GM04504 (cell line): ENCODE measurements around the gene FHL1.
A peak's percentile ranks its signal among the peaks of the same experiment; 100 is the strongest.
"Not testable (repeated sequence)": the region's sequence is repeated elsewhere in the genome, so short reads cannot be mapped to it uniquely, and the experiment has no call there.

Experiments
- DNase-seq: peaks from one replicate; pipeline ENCODE4 v3.0.0-alpha.2; 2012; ENCODE audit warnings: low read depth

Gene FHL1

DNA sequence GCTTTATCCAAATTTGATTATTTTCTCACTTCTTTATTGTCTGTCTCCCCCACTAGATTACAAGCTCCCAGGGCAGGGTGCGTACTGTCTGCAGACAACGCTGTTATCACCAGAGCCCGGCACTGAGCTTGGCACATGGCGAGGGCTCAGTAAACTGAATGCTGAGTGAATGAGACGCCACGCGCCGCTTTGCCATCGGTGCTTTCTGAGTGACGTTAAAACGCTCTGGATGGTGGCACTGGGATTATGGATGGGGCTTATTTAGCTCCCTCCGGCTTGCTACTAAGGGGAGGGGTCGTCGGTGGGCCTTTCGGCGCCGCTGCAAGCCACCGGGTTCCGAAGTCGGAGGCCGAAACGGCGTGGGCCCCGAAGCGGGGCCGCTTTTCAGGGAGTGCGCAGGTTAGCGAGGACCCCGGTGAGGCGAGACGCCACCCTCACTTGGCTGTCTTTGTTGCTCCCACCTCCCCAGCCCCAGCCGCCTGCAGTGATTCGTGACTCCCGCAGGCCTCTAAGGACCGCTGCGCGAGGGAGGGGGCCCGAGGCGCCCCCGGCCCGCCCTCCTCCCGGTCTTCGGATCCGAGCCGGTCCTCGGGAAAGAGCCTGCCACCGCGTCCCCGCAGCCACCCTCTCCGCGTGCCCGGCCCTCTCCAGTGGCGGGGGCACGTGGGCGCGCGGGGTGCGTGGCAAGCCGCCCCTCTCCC is 569 bp upstream of the FHL1 start:
- DNase-seq: no peak

DNA sequence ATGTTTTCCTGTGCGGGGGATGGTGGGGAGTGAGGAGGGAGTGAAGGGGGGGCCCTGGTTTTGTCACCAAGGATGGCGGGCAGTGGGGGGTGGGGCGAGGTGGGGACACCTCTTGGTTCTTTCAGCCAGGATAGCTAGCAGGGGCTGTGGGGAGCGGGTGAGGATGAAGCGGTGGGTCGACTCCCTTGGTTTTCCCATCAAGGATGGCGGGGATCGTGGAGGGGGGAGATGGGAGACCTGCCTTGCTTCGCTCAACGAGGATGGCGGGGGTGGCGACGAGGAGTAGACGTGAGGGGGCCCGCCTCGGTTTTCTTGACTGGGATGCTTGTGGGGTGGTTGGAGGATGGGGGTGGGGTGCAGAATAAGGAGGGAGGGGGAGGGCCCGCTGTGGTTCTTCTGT is 643 bp downstream of the FHL1 start:
- DNase-seq: no peak

DNA sequence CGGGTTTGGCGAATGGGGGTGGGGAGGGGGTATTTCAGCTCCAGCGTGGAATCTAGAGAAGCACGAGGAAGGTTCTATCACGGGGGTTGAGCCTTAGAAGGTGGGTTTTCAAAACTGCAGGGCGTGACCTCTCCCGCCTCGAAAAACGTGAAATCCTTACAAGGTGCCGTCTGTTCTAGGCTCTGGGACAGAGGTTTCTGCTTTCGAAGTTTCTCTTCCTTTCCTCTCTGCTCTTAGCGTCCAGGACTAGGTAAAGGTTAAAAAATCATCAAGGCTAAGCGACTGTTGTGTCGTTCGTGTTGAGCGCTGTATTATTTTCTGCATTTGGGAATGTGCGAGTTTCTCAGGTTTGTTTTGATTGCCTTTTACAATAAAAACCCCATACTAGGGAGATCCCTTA is 1.1 kb downstream of the FHL1 start:
- no peak for DNase-seq

DNA sequence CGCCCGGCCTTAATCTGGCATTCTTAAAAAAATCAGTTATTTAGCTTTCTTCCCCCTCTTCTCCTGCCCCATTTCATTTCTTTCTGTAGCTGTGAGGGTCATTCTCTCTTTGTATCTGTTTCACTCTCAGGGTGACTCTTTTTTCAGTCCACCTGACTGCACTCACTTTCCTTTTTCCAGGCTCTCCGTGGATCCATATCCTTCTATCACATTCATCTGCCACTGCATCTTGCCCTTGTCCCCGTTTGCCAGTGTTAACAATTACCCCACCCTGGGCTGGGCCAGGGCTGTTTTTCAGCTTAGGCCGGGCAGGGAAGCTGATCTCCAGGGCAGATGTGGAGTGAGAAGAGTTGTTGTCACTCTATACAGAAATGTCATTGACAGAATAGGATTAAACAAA is 7.7 kb downstream of the FHL1 start:
- no peak for DNase-seq

DNA sequence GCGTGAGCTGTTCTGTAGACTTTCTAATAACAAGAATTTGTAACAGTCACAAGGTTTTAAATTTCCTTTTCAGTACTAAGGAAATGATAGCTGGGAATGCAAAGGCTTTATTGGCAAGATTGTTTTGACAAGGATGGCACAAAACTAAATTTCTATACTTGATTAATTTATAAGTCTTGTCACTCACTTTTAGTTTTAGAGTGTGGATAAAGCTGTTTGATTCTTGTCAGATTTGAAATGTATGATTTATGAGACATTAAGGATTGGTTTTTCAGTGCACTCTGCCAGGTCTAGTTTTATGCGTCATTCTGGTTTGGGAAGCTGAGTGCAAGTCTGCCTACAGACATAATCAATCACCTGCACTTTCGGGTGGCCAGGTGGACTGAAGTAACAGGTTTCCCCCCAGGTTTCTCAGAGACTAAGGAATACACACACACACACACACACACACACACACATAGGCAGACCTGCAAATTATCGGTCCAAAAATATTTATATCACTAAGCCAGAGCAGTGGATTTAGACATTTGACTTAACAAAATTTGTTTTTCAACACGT is 9.3 kb downstream of the FHL1 start:
- DNase-seq: no peak

DNA sequence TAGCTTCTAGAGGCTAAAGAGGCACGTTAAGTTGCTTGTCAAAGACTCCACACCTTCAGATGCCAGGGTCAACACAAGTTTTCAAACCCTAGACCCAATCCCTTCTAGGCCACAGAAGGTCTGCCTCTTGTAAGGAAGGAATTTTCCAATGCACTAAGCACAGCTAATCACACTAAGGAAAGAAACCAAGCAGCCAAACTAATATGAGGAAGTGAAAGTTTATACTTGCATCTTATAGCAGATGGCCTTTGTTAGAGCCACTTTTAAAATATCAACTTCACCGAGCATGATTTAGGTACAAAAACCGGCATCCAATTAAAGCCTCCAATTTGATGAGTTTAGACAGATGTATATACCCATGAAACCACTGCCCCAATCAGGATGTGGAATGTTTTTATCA is 9.9 kb downstream of the FHL1 start:
- no peak for DNase-seq

DNA sequence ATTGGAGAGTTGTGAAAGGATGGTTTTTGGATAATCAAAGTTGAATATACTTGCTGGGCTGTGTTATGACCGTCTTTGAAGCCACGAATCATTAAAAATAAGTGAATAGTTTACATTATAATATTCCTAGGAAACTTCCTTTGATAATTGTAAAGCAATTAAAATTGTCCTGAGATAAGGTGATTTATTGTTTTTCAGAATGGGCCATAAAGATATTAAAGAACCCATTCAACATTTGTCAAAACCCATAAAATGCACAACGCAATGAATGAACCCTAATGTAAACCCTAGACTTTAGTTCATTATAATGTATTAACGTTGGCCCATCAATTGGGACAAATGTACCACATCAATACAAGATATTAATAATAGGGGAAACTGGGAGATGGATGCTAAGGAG is 11.4 kb downstream of the FHL1 start:
- no peak for DNase-seq

DNA sequence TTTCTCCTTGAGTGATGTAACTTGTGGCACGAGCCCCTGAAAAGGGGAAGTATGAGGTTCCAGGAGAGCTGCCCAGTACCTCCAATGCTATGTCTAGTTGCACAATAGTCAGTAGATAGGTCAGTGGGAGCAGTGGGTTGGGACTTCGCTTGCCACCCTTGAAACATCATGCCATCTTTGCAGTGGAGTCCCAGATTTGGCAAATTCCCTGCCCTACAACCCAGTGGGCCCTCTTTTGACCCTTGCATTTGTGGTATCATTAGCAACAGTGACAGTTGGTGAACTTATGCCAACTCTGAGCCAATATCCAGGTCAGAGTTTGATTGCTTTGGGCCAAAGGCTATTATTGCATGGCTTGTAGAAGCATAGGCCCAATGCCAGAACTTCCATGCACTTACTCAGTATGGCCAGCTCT is 12.3 kb downstream of the FHL1 start:
- no peak for DNase-seq

DNA sequence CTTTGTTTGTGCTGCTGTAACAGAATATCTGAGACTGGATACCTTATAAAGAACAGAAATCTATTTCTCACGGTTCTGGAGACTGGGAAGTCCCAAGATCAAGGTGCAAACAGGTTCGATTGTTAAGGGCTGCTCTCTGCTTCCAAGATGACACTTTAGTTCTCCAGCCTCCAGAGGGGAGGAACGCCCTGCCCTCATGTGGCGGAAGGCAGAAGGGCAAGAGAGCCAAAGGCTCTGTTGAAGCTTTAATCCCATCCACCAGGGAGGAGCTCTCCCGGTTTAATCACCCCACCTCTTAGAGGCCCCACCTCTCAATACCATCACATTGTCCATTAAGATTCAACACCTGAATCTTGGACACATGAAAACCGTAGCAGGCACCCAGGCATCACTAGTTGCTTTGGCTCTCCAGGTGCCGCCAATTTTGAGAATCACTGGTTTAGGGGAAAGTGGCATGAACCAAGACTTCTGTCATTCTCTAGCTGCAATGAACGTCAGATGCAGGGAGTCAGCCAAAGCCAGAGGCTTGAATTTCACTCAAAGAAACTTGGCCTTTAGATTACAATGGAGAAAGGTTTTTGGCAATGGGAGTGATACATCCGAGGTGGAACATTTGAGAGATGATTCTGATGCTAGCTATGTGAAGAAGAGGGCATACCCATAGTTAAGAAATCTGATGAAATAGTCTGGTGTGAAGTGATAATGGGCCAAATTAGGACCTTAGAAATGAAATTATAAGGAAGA is 15.7 kb downstream of the FHL1 start:
- DNase-seq: peak; percentile 32

DNA sequence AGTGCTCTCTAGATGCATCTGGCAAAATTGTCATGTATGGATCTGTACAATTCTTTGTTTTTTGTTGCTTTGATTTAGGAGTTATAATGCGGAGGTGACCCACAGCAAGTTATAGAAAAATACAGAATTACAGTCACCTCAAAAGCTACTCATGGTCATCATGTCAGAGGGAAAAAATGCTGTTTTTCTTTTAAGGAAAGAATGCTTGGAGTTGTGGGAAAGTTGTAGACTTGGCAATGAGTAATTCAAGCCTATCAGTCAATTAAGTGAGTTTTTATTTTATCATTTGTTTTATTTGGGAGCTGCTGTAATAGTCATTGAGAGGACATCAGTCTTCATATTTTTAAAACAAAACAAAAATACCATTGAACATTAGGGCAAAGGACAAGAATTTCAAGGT is 16.4 kb downstream of the FHL1 start:
- DNase-seq: no peak

DNA sequence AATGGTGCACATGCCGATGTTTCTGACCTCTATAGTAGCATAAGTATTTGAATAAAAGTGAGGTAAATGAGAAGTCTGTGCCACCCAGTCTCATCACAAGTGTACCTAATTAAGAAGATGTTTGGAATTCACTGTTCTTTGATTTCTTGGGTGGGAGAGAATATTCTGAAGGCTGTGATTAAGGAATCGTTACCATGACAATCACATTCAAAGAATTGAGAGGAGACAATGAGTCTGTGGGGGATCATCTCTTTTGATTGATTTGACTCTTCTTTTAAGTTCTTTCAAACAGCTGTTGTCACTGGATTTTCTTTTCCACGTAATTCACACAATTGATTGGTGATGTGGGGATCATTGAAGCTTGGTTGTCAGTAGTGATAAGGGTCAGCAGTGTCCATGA is 18.1 kb downstream of the FHL1 start:
- DNase-seq: no peak

DNA sequence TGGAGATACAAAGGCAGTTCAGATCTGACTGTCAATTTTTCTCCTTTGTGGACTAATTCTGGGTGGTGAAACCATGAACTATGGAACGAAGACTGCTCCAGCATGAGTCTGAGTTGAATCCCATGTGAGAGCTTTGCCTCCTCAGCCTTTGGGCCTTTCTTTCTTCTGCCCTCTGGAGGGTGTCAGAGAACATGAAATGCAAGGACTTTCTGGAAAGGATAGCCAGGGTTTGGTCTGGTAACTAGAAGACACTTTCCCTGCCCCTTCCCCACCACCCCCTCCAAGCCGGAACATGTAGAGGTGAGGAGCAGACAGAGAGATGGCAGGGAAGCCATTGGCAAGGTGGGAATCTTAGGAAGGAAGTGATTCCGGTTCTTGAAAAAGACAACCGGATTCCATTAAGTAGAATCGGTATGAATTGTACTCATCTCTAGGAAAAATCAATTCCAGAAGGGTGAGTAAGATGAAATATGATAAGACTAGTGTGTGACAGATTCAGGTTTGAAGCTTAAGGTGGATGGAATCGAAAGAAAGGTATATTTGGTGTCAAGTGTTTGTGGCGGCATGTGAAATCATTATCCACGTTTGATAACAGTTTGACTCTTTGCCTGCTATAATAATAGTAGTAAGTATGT is 19.0 kb downstream of the FHL1 start:
- DNase-seq: peak; percentile 26

DNA sequence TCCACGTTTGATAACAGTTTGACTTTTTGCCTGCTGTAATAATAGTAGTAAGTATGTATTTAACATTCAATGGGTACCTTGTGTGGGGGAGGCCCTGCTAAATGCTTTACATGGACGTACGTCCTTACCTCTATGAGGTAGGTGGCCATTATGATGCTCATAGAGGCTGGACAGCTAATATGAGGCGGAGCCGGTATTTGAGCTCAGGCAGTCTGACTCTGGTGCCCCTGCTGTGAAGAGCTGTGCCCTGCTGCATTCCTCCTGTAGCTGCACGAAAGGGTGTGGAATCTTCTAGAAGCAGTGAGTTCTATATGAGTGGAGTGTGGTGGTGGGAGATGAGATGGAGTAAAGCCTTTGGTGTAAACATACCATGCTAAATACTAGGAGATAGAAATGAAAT is 20.7 kb downstream of the FHL1 start:
- DNase-seq: not testable (repeated sequence)

DNA sequence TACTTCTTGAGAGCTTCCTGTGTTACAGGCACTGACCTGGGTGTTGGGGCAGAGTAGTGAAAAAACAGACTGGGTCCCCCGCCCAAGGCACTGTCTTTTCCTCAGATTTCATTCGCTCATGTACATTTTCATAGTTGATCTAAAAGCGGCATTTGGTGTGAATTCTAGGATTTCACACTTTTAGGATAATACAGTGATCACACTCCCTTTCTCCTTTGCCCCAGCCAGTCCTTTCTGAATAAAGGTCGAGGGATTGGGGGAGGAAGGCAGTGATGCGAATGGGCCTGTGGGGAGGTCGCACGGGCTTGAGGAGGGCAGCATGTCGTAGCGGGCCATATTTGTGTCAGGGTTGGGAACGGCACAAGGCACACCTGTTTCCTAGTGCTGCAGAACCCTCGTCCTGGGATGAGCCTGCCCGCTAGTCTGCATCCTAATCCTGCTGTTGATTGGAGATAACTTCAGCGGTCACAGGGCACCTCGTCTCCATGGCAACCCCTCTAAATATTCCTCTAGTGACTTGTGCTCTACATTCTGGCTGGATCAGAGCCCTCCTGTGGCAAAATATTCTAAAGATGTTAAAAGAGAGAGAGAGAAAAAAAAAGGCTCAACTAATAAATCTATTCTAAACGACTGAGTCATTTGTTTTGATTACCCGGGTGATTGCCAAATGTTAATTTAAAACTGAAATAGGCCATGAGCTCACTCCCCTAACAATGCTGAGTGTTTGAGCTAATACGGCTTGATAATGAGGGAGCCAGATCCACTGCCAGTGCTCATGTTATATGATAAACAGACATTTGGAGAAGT is 21.8 kb downstream of the FHL1 start:
- peak; percentile 87 for DNase-seq

DNA sequence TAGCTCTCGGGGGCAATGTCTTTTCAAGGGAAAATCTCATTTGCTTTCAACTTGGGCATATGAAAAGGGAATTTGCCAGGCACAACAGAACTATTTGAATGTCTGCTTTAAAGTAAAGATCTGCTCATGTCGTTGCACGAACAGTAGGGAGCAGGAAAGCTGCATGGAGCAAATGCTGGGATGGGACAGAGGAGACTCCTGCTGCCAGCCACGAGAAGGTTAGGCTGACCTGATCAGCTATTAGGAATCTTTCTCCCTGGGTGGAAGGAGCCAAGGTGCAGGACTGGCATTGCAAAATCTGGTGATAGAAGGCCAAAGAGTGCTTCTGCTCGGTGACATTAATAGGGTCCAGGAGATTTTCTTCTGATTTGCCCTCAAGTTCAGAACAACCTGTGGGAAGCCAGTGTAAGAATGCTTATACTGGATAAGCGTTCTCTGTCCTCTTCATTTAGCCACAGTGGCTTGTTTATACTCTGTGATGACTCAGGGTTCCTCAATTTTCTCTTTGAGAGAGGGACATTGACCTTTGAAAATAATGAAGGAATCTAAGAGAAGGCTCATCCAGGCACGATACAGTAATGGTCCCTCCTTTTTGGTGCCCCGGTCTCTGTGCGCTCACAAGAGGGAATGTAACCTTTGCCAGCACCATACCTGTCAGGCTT is 22.9 kb downstream of the FHL1 start:
- peak; percentile 33 for DNase-seq

DNA sequence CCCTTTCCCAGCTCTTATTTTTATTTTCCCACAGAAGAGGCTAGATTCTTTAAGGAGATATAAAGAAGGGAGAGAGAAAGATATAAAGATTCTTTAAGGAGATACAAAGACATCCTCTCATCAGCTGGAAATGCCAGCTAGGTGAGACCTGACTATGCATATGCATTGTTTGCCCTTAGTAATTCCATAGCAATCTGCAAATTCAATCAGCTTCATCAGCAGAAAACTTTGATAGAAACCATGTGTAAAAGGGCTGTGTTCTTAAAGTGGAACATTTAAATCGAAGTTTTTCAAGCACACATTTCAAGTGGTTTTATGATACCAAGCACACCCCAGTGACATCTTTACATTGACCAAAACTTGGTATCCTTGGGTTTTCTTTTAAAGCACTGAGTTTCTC is 24.1 kb downstream of the FHL1 start:
- no peak for DNase-seq

DNA sequence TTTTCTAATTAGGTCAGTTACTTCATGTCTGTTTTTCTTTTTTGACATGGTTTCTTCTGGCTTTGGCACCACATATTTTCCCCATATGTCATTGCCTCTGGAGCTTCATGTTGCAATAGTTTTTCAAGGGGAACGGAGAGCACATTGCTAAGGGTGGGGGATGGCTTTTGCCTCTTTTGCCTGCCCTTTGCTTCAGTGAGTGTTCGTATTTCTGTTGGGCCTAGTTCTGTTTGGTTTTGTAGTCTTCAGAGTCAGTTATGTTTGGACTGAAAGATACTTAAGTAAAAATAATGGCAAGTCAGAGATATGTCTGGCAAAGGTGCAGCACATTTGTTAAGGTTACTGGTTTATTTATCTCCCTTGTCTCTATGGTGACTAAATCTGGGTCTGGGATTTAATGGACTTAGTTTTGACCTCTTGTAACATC is 29.1 kb downstream of the FHL1 start:
- peak; percentile 75 for DNase-seq

DNA sequence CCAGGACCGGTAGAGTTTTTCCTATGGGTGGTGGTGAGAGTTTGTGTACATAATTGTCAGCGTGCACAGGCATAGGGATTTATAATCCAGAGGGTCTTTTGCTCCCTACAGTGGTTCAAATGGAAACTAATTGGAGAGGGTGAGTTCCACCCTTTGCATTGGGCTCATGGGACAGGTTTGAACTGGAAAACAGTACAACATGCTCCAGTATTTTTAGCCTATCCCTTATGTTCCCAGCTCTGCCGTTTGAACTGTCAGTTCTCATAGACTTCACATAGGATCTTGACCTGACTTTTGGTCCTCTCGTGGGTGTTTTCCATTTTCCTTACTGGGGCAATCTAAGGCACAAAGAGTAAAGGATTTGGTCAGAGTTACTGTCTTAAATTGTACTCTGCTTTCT is 31.8 kb downstream of the FHL1 start:
- no peak for DNase-seq

DNA sequence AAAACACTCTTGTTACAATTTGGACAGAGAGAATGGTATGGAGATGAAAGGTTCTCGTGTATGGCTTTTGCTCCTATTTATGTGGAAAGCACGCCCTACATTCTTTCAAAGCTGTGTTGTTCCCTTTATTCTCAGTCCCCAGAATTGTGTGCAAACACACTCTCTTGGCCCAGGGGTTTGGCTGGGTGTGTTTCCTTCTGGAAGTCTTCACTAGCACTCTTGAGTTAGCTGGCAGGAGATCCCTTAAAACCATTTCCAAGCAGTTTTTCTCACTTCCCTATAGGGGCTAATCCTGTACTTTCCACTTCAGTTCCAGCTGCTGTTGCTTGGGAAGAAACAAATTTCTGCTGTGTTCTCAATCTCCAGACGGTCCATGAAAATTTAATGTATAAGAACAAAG is 35.1 kb downstream of the FHL1 start:
- DNase-seq: no peak

DNA sequence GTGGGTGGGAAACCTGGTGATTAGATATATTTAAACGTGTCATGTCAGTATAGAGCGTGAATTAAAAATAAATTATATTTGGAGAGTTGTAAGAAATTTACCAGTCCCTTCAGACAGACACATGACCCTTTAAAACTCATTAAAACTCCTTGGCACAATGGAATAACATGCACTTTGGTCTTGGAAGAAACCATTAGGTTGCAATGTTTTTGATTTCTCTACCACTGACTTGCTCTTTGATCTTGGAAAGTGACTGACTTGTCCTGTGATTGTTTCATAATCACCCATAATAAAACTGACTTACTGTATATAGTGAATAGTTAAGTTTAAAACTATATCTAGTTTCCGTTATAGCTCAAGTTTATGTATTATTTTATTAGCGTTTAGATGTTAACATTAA is 35.8 kb downstream of the FHL1 start:
- no peak for DNase-seq

DNA sequence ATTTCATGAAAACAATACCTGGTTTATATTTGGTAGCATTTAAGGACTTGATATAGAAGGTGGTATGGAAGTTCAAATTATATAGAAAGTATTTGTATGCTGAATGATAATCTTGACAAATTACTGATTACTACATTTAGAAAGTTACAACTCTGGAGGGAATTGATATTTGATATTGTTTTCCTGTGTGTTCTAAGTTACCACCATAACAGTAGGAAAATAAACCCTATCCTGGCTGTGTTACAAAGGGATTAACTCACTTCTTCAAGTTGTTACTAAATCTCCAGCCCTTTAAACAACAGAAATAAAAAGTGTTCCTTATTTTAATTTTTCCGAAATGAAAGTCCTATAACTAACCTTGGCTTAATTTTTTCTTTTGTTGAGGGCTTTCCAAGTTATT is 36.6 kb downstream of the FHL1 start:
- DNase-seq: no peak
